Lung (tissue), 12 donors: ENCODE data around the gene ZNF581. TPM values are rescaled to one million over a fixed set of nuclear protein-coding genes. Genes with fewer than 3 reads are reported as not detected.

Experiments used
- ATAC-seq: fragments of 200-7000 bp; cut with Tn5 transposase; one replicate; pipeline ENCODE4 v1.9.1; 2020; ENCODE audit warnings: moderate number of reproducible peaks; ENCODE audit not compliant: insufficient read depth, low FRiP score
- DNase-seq, 3 donors: peaks; one replicate each; pipeline ENCODE4 v3.0.0-alpha.2; 2013 to 2017
- H3K27ac ChIP-seq, 2 donors: one replicate each; pipeline ENCODE4 v1.5.1; 2013; ENCODE audit warnings: mild to moderate bottlenecking in 2 of 2, moderate library complexity in 2 of 2, control low read depth in 1 of 2, inconsistent platforms in 1 of 2, low read depth in 1 of 2, low read length in 1 of 2
- H3K27me3 ChIP-seq, 3 donors: one replicate each; pipeline ENCODE4 v1.5.1; 2013; ENCODE audit warnings: low read length in 2 of 3; ENCODE audit not compliant: control insufficient read depth in 3 of 3, insufficient read depth in 3 of 3
- H3K36me3 ChIP-seq, 4 donors: one replicate each; pipeline ENCODE4 v1.5.1; 2013; ENCODE audit warnings: low read length in 4 of 4, mild to moderate bottlenecking in 1 of 4, moderate library complexity in 1 of 4; ENCODE audit not compliant: control insufficient read depth in 4 of 4, insufficient read depth in 4 of 4
- H3K4me1 ChIP-seq, 5 donors: one replicate each; pipeline ENCODE4 v1.5.1; 2013; ENCODE audit warnings: low read length in 5 of 5, mild to moderate bottlenecking in 2 of 5, moderate library complexity in 1 of 5; ENCODE audit not compliant: control insufficient read depth in 5 of 5, insufficient read depth in 5 of 5
- H3K4me3 ChIP-seq: one replicate; pipeline ENCODE4 v1.5.1; 2013; ENCODE audit warnings: mild to moderate bottlenecking, control low read depth, moderate library complexity
- H3K9ac ChIP-seq, 2 donors: one replicate each; pipeline ENCODE4 v1.5.1; 2013; ENCODE audit warnings: low read length in 2 of 2, control low read depth in 1 of 2; ENCODE audit not compliant: insufficient read depth in 1 of 2
- H3K9me3 ChIP-seq, 4 donors: one replicate each; pipeline ENCODE4 v1.5.1; 2013; ENCODE audit warnings: low read length in 3 of 4, mild to moderate bottlenecking in 1 of 4, moderate library complexity in 1 of 4; ENCODE audit not compliant: control insufficient read depth in 4 of 4, insufficient read depth in 3 of 4
- WGBS, 2 donors: extraction: QIAGEN DNeasy Blood & Tissue Kit; methylation state at CpG; one replicate each; pipeline ENCODE4 v1.1.7; 2013; 5-methylcytosine and 5-hydroxymethylcytosine counted together
- polyA plus RNA-seq, 2 donors: library from polyadenylated mRNA; stranded (reverse); fragments of 200-250 nt; gene quantifications; one replicate each; pipeline ENCODE4 v1.2.1, GENCODE V29; 2013
- total RNA-seq, 2 donors: library from RNA; depleted of rRNA in 1 of 2; stranded (reverse); fragments of >200 nt in 1 of 2; gene quantifications; one replicate each; pipeline ENCODE4 v1.2.1, GENCODE V29; 2014 to 2021
- TF ChIP-seq, protein P1 (sequence below): IDR thresholded peaks from 2 replicates; pipeline ENCODE4 v1.5.1; 2012; ENCODE audit warnings: mild to moderate bottlenecking; ENCODE audit errors: control extremely low read depth, extremely low read depth
- donor health status: control.
- donor health status: control.
- donor health status: Bipolar disorder and iron deficiency.
- donor health status: healthy.
- donor health status: DM: yes; HTN: yes; CAD: no.

The ZNF581 gene
- total and polyA plus RNA-seq, 4 donors: 15.0 to 18.1 (median 15.6) TPM

DNA sequence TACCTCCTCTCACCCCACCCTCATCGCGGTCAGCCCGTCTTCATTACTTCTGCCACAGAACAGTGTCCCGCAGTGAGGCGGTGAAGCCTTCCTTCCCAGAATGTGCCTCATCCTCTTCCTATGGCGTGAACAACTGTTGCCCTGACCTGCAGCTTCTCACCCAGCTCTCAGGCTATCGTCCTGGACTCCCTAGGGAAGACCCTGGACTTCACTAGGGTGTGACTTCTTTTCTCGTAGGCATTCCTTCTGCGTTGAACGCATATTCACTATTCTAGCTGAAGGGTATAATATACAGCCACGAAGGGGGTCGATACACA, 37.0 kb upstream of the ZNF581 start:
- DNase-seq: no peak

DNA sequence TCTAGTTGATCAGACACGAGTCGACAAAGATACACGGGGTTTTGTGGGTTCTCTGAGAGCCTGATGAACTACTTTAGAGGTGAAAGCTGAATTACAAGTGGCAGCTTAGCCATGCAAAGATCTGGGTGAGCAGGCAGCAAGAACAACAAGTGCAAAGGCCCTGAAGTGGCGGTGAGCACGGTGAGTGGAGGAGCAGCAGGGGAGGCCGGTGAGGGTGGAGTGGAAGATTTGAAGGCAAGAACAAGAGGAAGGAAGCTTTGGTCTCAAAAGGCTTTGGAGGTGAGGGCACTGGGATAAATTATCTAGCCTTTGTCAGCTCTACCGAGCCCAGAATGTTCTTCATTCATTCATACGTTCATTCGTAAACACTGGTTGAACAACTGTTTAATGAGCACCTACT, 36.6 kb upstream of the ZNF581 start:
- H3K9ac ChIP-seq: no peak overlapping the region
- peak overlapping the region in 1 of 2 donors; percentile 7 for H3K27ac ChIP-seq
- H3K36me3 ChIP-seq: peaks cover 0 to 19% (median 13%) of the 10 kb centered on the region in 4 donors
- peaks cover 0 to 17% (median 6%) of the 10 kb centered on the region in 5 donors for H3K4me1 ChIP-seq
- ATAC-seq: no peak
- DNase-seq: no peak
- H3K27me3 ChIP-seq: no peaks in the 10 kb centered on the region
- no peak overlapping the region for H3K4me3 ChIP-seq
- TF ChIP-seq, protein P1, sequence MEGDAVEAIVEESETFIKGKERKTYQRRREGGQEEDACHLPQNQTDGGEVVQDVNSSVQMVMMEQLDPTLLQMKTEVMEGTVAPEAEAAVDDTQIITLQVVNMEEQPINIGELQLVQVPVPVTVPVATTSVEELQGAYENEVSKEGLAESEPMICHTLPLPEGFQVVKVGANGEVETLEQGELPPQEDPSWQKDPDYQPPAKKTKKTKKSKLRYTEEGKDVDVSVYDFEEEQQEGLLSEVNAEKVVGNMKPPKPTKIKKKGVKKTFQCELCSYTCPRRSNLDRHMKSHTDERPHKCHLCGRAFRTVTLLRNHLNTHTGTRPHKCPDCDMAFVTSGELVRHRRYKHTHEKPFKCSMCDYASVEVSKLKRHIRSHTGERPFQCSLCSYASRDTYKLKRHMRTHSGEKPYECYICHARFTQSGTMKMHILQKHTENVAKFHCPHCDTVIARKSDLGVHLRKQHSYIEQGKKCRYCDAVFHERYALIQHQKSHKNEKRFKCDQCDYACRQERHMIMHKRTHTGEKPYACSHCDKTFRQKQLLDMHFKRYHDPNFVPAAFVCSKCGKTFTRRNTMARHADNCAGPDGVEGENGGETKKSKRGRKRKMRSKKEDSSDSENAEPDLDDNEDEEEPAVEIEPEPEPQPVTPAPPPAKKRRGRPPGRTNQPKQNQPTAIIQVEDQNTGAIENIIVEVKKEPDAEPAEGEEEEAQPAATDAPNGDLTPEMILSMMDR: no peak
- WGBS, 2 donors: 61 to 69% methylated on average over 9 of the region's 9 CpGs
- no peaks in the 10 kb centered on the region for H3K9me3 ChIP-seq

More for the DNA sequence above, 37.0 kb upstream of the ZNF581 start:
- TF ChIP-seq, protein P1: no peak
- no peak overlapping the region for H3K4me3 ChIP-seq
- H3K27me3 ChIP-seq: no peaks in the 10 kb centered on the region
- no peak for ATAC-seq
- H3K4me1 ChIP-seq: peaks cover 0 to 17% (median 6%) of the 10 kb centered on the region in 5 donors
- H3K36me3 ChIP-seq: peaks cover 0 to 19% (median 13%) of the 10 kb centered on the region in 4 donors
- peak overlapping the region in 1 of 2 donors; percentile 78 for H3K9ac ChIP-seq
- H3K27ac ChIP-seq: peak overlapping the region; percentile 95 to 97
- H3K9me3 ChIP-seq: no peaks in the 10 kb centered on the region
- 22% methylated on average over 12 of the region's 12 CpGs for WGBS, 2 donors

DNA sequence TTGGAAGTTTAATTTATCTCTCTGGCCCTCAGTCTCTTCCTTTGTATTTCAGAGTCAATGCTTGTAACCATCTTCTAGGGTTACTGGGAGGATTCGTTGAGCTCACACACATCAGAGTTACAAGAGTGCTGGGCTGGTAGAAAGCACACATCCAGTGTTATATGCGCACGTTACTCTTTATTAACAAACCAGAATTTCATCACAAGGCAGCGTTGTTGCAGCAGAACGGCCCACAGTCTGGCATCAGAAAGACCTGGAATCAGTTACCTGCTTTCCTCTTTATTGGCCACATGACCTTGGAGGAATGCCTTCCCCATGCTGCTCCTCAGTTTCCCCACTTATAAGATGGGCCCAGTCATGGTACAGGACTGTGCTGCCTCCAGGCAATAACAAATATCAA, 34.1 kb upstream of the ZNF581 start:
- WGBS, 2 donors: 54 to 82% methylated on average over 5 of the region's 5 CpGs
- ATAC-seq: no peak
- TF ChIP-seq, protein P1: no peak

More for the DNA sequence above, 34.1 kb upstream of the ZNF581 start:
- no peak overlapping the region for H3K27ac ChIP-seq
- H3K4me3 ChIP-seq: no peak overlapping the region
- DNase-seq: no peak
- peaks cover 0 to 17% (median 6%) of the 10 kb centered on the region in 5 donors for H3K4me1 ChIP-seq
- H3K27me3 ChIP-seq: no peaks in the 10 kb centered on the region
- H3K36me3 ChIP-seq: peaks cover under 1 to 23% (median 13%) of the 10 kb centered on the region in 4 donors
- no peak overlapping the region for H3K9ac ChIP-seq
- H3K9me3 ChIP-seq: no peaks in the 10 kb centered on the region
